Measurements from ENCODE around the gene BAG1. TPM values are rescaled to one million over a fixed set of nuclear protein-coding genes. Genes with fewer than 3 reads are reported as not detected.

Gene BAG1
- total RNA-seq = 26.0 and 62.0 TPM in 2 replicates

GRCh38 chr9:33264473-33265177, at the start of gene BAG1, which contains the start of gene CHMP5:
Gene BAG1, minus strand, starts transcription at chr9:33264708.
Gene CHMP5, plus strand, starts transcription at chr9:33265049. Its CDS starts 30 bp downstream, at chr9:33265079.

GRCh38 chr9:33290247-33291030, 25.9 kb upstream of the BAG1 start, which contains the start of gene NFX1:
Gene NFX1, plus strand, starts transcription at chr9:33290516. Its CDS starts 57 bp downstream, at chr9:33290573.

DNA sequence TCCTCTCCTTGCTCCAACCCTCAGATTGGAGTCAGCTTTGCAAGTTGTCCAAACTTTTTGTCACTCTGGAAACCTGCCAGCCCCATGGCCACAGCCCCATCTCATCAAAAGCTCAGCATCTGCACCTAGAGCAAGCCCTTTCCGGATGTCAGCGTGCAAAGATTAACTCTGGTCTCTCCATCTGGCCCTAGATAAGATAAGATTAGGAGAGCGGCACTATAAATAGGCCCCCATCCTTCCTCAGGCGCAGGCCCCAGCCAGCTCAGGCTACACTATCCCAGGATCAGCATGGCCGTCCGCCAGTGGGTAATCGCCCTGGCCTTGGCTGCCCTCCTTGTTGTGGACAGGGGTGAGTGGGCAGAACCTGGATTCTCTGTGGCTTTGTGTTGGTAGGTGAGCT, 24.6 kb downstream of the BAG1 start, which contains the start of gene SPINK4:
TSS of gene SPINK4 (plus strand) at position 247 of the 400 bp plus-strand sequence. CDS start at position 289, 42 bp downstream.

Other genes starting within 250 kb of the BAG1 start
- 40.7 and 71.8 TPM in 2 replicates for gene DNAJA1, start 239.4 kb downstream of the BAG1 start, total RNA-seq
- 34.2 and 39.0 TPM in 2 replicates for gene SMU1, start 188.0 kb downstream of the BAG1 start, total RNA-seq
- gene B4GALT1, start 97.4 kb downstream of the BAG1 start, total RNA-seq = 35.9 and 46.7 TPM in 2 replicates
- not detected in 2 replicates for gene SPINK4, start 24.5 kb downstream of the BAG1 start, total RNA-seq
- 143 and 191 TPM in 2 replicates for gene CHMP5, start 341 bp upstream of the BAG1 start, total RNA-seq
- gene NFX1, start 25.8 kb upstream of the BAG1 start, total RNA-seq = 15.7 and 21.1 TPM in 2 replicates
- gene AQP7, start 137.9 kb upstream of the BAG1 start, total RNA-seq = not detected in 2 replicates
- 18.3 and 148 TPM in 2 replicates for gene AQP3, start 182.9 kb upstream of the BAG1 start, total RNA-seq
- gene NOL6, start 209.2 kb upstream of the BAG1 start, total RNA-seq = 38.8 and 42.0 TPM in 2 replicates